ENCODE data around the gene CCDC191. TPM values are rescaled to one million over a fixed set of nuclear protein-coding genes. Genes with fewer than 3 reads are reported as not detected.

The CCDC191 gene
- total and polyA plus RNA-seq, 2 experiments from 2014 or later: 5.3 to 5.4 TPM

GRCh38 chr3:114034787-114035545 lies 21.4 kb downstream of the CCDC191 start:
- no peaks in the 10 kb centered on the region for H3K36me3 ChIP-seq
- no peak overlapping the region for H3K27ac ChIP-seq
- H3K4me3 ChIP-seq: no peak overlapping the region
- H3K4me1 ChIP-seq (ENCODE audit: low read depth): no peaks in the 10 kb centered on the region
- H3K27me3 ChIP-seq: no peaks in the 10 kb centered on the region
- DNase-seq (ENCODE audit: low read depth in 1 of 2, low spot score in 1 of 2): no peak
- TF ChIP-seq, protein P1, sequence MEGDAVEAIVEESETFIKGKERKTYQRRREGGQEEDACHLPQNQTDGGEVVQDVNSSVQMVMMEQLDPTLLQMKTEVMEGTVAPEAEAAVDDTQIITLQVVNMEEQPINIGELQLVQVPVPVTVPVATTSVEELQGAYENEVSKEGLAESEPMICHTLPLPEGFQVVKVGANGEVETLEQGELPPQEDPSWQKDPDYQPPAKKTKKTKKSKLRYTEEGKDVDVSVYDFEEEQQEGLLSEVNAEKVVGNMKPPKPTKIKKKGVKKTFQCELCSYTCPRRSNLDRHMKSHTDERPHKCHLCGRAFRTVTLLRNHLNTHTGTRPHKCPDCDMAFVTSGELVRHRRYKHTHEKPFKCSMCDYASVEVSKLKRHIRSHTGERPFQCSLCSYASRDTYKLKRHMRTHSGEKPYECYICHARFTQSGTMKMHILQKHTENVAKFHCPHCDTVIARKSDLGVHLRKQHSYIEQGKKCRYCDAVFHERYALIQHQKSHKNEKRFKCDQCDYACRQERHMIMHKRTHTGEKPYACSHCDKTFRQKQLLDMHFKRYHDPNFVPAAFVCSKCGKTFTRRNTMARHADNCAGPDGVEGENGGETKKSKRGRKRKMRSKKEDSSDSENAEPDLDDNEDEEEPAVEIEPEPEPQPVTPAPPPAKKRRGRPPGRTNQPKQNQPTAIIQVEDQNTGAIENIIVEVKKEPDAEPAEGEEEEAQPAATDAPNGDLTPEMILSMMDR (IDR thresholded peaks at IDR 0.05; ENCODE audit: low read depth, low read length): no peak
- no peaks in the 10 kb centered on the region for H3K9me3 ChIP-seq (ENCODE audit: low read depth)

DNA sequence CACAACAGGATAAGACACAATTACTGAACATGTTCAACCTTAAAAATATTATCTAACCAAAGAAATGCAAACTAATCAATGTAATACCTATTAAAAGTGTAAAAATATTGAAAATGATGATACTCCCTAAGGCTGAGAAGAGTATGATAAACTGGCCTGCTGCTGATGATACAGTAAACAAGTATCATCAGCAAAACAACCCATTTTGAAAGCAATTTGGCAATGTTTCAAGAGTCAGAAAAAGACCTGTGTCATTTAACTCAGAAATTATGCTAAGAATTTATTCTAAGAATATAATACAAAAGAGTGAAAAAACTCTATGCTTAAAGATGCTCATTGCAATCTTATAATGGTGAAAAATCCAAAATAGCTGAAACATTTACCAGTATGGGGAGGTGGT lies 22.1 kb downstream of the CCDC191 start:
- H3K27ac ChIP-seq: no peak overlapping the region
- no peaks in the 10 kb centered on the region for H3K36me3 ChIP-seq
- H3K4me1 ChIP-seq (ENCODE audit: low read depth): no peaks in the 10 kb centered on the region
- H3K9me3 ChIP-seq (ENCODE audit: low read depth): no peaks in the 10 kb centered on the region
- no peaks in the 10 kb centered on the region for H3K27me3 ChIP-seq
- H3K4me3 ChIP-seq: no peak overlapping the region
- no peak for DNase-seq (ENCODE audit: low read depth in 1 of 2, low spot score in 1 of 2)
- TF ChIP-seq, protein P1 (IDR thresholded peaks at IDR 0.05; ENCODE audit: low read depth, low read length): no peak

DNA sequence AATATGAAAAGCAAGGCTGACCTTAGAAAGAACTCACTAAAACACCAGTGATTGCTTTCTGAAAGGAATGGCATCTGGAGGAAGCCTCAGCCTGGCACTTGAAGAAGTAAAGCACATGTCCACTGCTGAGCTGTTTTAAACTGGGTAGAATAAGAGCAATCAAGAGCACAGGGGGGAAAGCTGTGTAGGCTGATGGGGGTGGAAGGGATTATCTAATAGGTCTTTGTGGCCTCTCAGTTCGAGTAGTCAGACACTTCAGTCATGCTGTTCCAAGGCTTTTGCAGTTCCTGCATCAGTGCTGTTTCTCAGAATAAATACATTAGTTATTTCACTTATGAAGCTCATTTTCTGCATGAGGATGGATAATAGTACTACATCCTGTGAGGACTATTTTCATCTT lies 22.6 kb downstream of the CCDC191 start:
- no peaks in the 10 kb centered on the region for H3K27me3 ChIP-seq
- no peak overlapping the region for H3K27ac ChIP-seq
- H3K9me3 ChIP-seq (ENCODE audit: low read depth): no peaks in the 10 kb centered on the region
- no peaks in the 10 kb centered on the region for H3K4me1 ChIP-seq (ENCODE audit: low read depth)
- no peak for DNase-seq (ENCODE audit: low read depth in 1 of 2, low spot score in 1 of 2)
- no peaks in the 10 kb centered on the region for H3K36me3 ChIP-seq
- H3K4me3 ChIP-seq: no peak overlapping the region
- TF ChIP-seq, protein P1 (IDR thresholded peaks at IDR 0.05; ENCODE audit: low read depth, low read length): no peak

- Histone ChIP-seq H3K4me1 (ENCODE audit: low read depth) (peaks cover 11% of the 10 kb centered on the region), H3K27me3 (no peaks in the 10 kb centered on the region), H3K4me3 (no peak overlapping the region), H3K27ac (no peak overlapping the region), H3K36me3 (no peaks in the 10 kb centered on the region), H3K9me3 (ENCODE audit: low read depth) (no peaks in the 10 kb centered on the region)
- no peak for DNase-seq (ENCODE audit: low read depth in 1 of 2, low spot score in 1 of 2)
- TF ChIP-seq, protein P1 (IDR thresholded peaks at IDR 0.05; ENCODE audit: low read depth, low read length): no peak
Measured at GRCh38 chr3:114026331-114026730, 30.0 kb downstream of the CCDC191 start.

GRCh38 chr3:114025451-114025850 lies 30.9 kb downstream of the CCDC191 start:
- DNase-seq (ENCODE audit: low read depth in 1 of 2, low spot score in 1 of 2): no peak
- no peak overlapping the region for H3K27ac ChIP-seq
- TF ChIP-seq, protein P1 (IDR thresholded peaks at IDR 0.05; ENCODE audit: low read depth, low read length): no peak
- no peaks in the 10 kb centered on the region for H3K36me3 ChIP-seq
- no peaks in the 10 kb centered on the region for H3K27me3 ChIP-seq
- no peak overlapping the region for H3K4me3 ChIP-seq
- no peaks in the 10 kb centered on the region for H3K9me3 ChIP-seq (ENCODE audit: low read depth)
- H3K4me1 ChIP-seq (ENCODE audit: low read depth): peaks cover 18% of the 10 kb centered on the region
